WI38 (cell line): ENCODE results near the gene STAT1.
A peak's percentile ranks its signal among the peaks of the same experiment; 100 is the strongest.

Source experiments
- H3K4me3 ChIP-seq: 2 replicates; pipeline ENCODE4 v1.5.1; 2011; ENCODE audit warnings: low read depth, mild to moderate bottlenecking, control low read depth, low read length
- CTCF ChIP-seq: IDR thresholded peaks from 2 replicates; pipeline ENCODE4 v1.5.1; 2012; ENCODE audit warnings: low read depth, mild to moderate bottlenecking, control low read depth, low read length

The STAT1 gene

GRCh38 chr2:191023235-191023679, 9.3 kb upstream of the STAT1 start:
- TF ChIP-seq CTCF: no peak
- H3K4me3 ChIP-seq: no peak overlapping the region

GRCh38 chr2:191020742-191021381, 6.9 kb upstream of the STAT1 start:
- TF ChIP-seq CTCF: no peak
- peak overlapping the region; percentile 71 for H3K4me3 ChIP-seq

- H3K4me3 ChIP-seq: peak overlapping the region; percentile 71
- no peak for TF ChIP-seq CTCF
Measured at GRCh38 chr2:191020221-191020741, 6.3 kb upstream of the STAT1 start.

- no peak overlapping the region for H3K4me3 ChIP-seq
- TF ChIP-seq CTCF: no peak
Measured at GRCh38 chr2:191019376-191019775, 5.4 kb upstream of the STAT1 start.

GRCh38 chr2:191018643-191019119, 4.7 kb upstream of the STAT1 start:
- TF ChIP-seq CTCF: no peak
- no peak overlapping the region for H3K4me3 ChIP-seq

- TF ChIP-seq CTCF: no peak
- no peak overlapping the region for H3K4me3 ChIP-seq
Measured at GRCh38 chr2:191018048-191018447, 4.1 kb upstream of the STAT1 start.

GRCh38 chr2:191015831-191016230, 1.9 kb upstream of the STAT1 start:
- TF ChIP-seq CTCF: no peak
- no peak overlapping the region for H3K4me3 ChIP-seq
